Body of pancreas (tissue), 4 donors: ENCODE data around the gene HELZ. TPM values are rescaled to one million over a fixed set of nuclear protein-coding genes. Genes with fewer than 3 reads are reported as not detected.
A peak's percentile ranks its signal among the peaks of the same experiment; 100 is the strongest.

ENCODE experiments used
- ATAC-seq: fragments of 150-250 bp; one replicate; pipeline ENCODE4 v1.9.1; 2016
- DNase-seq, 4 donors: peaks; one replicate each; pipeline ENCODE4 v3.0.0-alpha.2; 2019
- H3K27ac ChIP-seq, 4 donors: fragments of 200-600 bp; sonication (generic); 1 replicate in 3 of 4; 2 replicates in 1 of 4; pipeline versions ENCODE4 v1.5.1 to v1.6.1; 2016 to 2019; ENCODE audit warnings: mild to moderate bottlenecking in 1 of 4, mixed read lengths in 1 of 4, moderate library complexity in 1 of 4
- H3K27me3 ChIP-seq, 2 donors: fragments of 200-600 bp; sonication (generic); one replicate each; pipeline ENCODE4 v1.6.0; 2016; ENCODE audit warnings: mild to moderate bottlenecking in 1 of 2
- H3K36me3 ChIP-seq, 2 donors: fragments of 200-600 bp; sonication (generic); replicated peaks in 1 of 2; 2 replicates each; pipeline ENCODE4 v1.5.1; 2016; ENCODE audit warnings: low read depth in 2 of 2; ENCODE audit not compliant: insufficient read depth in 1 of 2
- H3K4me1 ChIP-seq: fragments of 200-600 bp; sonication (generic); one replicate; pipeline ENCODE4 v1.6.0; 2016
- H3K4me3 ChIP-seq, 2 donors: fragments of 200-600 bp; sonication (generic); 1 replicate in 1 of 2; 2 replicates in 1 of 2; pipeline ENCODE4 v1.5.1; 2016 to 2019
- H3K9me3 ChIP-seq, 3 donors: fragments of 200-600 bp; sonication (generic); 1 replicate in 2 of 3; 2 replicates in 1 of 3; pipeline ENCODE4 v1.5.1; 2016
- CTCF ChIP-seq, 7 experiments: fragments of 450-650 bp in 4 of 7; fragments of 200-600 bp in 3 of 7; sonication (generic) in 3 of 7; IDR thresholded peaks; one replicate each; pipeline ENCODE4 v1.5.1; 2016 to 2019; ENCODE audit warnings: antibody characterized with exemption in 7 of 7
- POLR2A ChIP-seq, 3 donors: fragments of 450-650 bp; IDR thresholded peaks; one replicate each; pipeline ENCODE4 v1.6.1; 2016; ENCODE audit warnings: antibody characterized with exemption in 3 of 3, mild to moderate bottlenecking in 2 of 3
- WGBS, 2 donors: methylation state at CpG; one replicate each; pipeline ENCODE4 v1.1.5; 2017; 5-methylcytosine and 5-hydroxymethylcytosine counted together
- intact Hi-C: fragments of 100-400 bp; cut with DNase I; formaldehyde crosslinking; loops from one replicate; pipeline ENCODE4 v1.15.1; 2023
- total RNA-seq, 2 donors: library from RNA; depleted of rRNA; stranded (reverse); fragments of >200 nt; gene quantifications; one replicate each; pipeline ENCODE4 v1.1.0, GENCODE V29; 2016

HELZ gene
- total RNA-seq, 2 donors from 2014 or later: 21.0 to 34.6 TPM

- ATAC-seq: no peak
- no peak for DNase-seq
- no peaks in the 10 kb centered on the region for H3K36me3 ChIP-seq
- H3K9me3 ChIP-seq: no peaks in the 10 kb centered on the region
- H3K4me3 ChIP-seq: no peak overlapping the region
- H3K27ac ChIP-seq: no peak overlapping the region
- no peaks in the 10 kb centered on the region for H3K27me3 ChIP-seq
- no peaks in the 10 kb centered on the region for H3K4me1 ChIP-seq
- WGBS, 2 donors: 76 to 90% methylated on average over 9 to 10 of the region's 14 CpGs
- intact Hi-C loops: no loop called here
- TF ChIP-seq POLR2A (IDR thresholded peaks at IDR 0.05) (no peak), CTCF (IDR thresholded peaks at IDR 0.05) (no peak)
These were observed 212.6 kb downstream of the HELZ start for GRCh38 chr17:67032382-67032781.

GRCh38 chr17:67030641-67031040, 214.4 kb downstream of the HELZ start:
- ATAC-seq (no peak), DNase-seq (no peak)
- TF ChIP-seq POLR2A (IDR thresholded peaks at IDR 0.05): no peak
- TF ChIP-seq CTCF (IDR thresholded peaks at IDR 0.05): no peak
- intact Hi-C loops: no loop called here
- no peaks in the 10 kb centered on the region for H3K9me3 ChIP-seq
- H3K4me1 ChIP-seq: no peaks in the 10 kb centered on the region
- no peaks in the 10 kb centered on the region for H3K36me3 ChIP-seq
- no peaks in the 10 kb centered on the region for H3K27me3 ChIP-seq
- 84 to 88% methylated on average over 21 of the region's 21 CpGs for WGBS, 2 donors
- H3K4me3 ChIP-seq: no peak overlapping the region
- no peak overlapping the region for H3K27ac ChIP-seq

GRCh38 chr17:67027031-67027628, 217.9 kb downstream of the HELZ start:
- DNase-seq: no peak

GRCh38 chr17:67026341-67026740, 218.7 kb downstream of the HELZ start:
- no peaks in the 10 kb centered on the region for H3K36me3 ChIP-seq
- intact Hi-C loops: no loop called here
- no peak for TF ChIP-seq CTCF (IDR thresholded peaks at IDR 0.05)
- TF ChIP-seq POLR2A (IDR thresholded peaks at IDR 0.05): no peak
- no peak for DNase-seq
- no peak overlapping the region for H3K27ac ChIP-seq
- 70 to 78% methylated on average over 2 of the region's 2 CpGs for WGBS, 2 donors
- H3K4me3 ChIP-seq: no peak overlapping the region
- H3K27me3 ChIP-seq: no peaks in the 10 kb centered on the region
- H3K4me1 ChIP-seq: no peaks in the 10 kb centered on the region
- no peak for ATAC-seq
- no peaks in the 10 kb centered on the region for H3K9me3 ChIP-seq

More at GRCh38 chr17:67027031-67027628, 217.9 kb downstream of the HELZ start:
- no peaks in the 10 kb centered on the region for H3K36me3 ChIP-seq
- H3K9me3 ChIP-seq: no peaks in the 10 kb centered on the region
- no peaks in the 10 kb centered on the region for H3K27me3 ChIP-seq
- no peak overlapping the region for H3K4me3 ChIP-seq
- WGBS, 2 donors: 63 to 79% methylated on average over 5 to 12 of the region's 12 CpGs
- H3K4me1 ChIP-seq: no peaks in the 10 kb centered on the region
- H3K27ac ChIP-seq: no peak overlapping the region
- no peak for ATAC-seq
- TF ChIP-seq POLR2A (IDR thresholded peaks at IDR 0.05): no peak
- TF ChIP-seq CTCF (IDR thresholded peaks at IDR 0.05): no peak
- intact Hi-C loops: no loop called here

GRCh38 chr17:67025216-67025792, 219.7 kb downstream of the HELZ start:
- 70 to 75% methylated on average over 18 to 20 of the region's 20 CpGs for WGBS, 2 donors
- Histone ChIP-seq H3K4me1 (no peaks in the 10 kb centered on the region), H3K9me3 (no peaks in the 10 kb centered on the region), H3K4me3 (no peak overlapping the region), H3K36me3 (no peaks in the 10 kb centered on the region), H3K27me3 (no peaks in the 10 kb centered on the region), H3K27ac (no peak overlapping the region)
- ATAC-seq: no peak
- intact Hi-C loops: no loop called here
- peak in 2 of 4 donors; percentile 14 to 32 for DNase-seq
- TF ChIP-seq POLR2A (IDR thresholded peaks at IDR 0.05) (no peak), CTCF (IDR thresholded peaks at IDR 0.05) (no peak)
